GM23248 (cell line): ENCODE results near the gene ACOT4.

Experiments
- EZH2 ChIP-seq: fragments of 200-600 bp; sonication (generic); IDR thresholded peaks from 2 replicates; pipeline ENCODE4 v1.6.1; 2018; ENCODE audit warnings: antibody characterized with exemption, mild to moderate bottlenecking; ENCODE audit not compliant: insufficient read depth, poor library complexity, severe bottlenecking
- EZH2phosphoT487 ChIP-seq: fragments of 200-600 bp; sonication (generic); IDR thresholded peaks from 2 replicates; pipeline ENCODE4 v1.6.1; 2018; ENCODE audit warnings: antibody characterized with exemption, moderate library complexity, mild to moderate bottlenecking, low read depth; ENCODE audit not compliant: insufficient read depth

DNA sequence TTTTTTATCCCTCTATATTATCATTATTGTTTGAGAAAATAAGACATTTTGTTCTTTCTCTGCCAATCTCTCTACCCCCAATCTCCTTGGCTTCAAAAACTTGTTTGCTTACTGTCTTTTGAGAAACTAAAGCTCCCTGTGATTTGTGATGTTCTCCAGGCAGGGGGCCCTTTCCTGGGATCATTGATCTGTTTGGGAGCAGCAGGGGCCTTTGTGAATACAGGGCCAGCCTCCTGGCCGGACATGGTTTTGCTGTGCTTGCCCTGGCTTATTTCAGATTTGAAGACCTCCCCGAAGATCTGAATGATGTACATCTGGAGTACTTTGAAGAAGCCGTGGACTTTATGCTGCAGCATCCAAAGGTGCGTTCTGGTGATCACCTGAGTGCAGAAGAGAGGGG is 25.2 kb downstream of the ACOT4 start:
- TF ChIP-seq EZH2 (no peak), EZH2phosphoT487 (no peak)
